GM04503 (cell line): ENCODE data around the gene PPP1R2.
"Not testable (repeated sequence)": the region's sequence is repeated elsewhere in the genome, so short reads cannot be mapped to it uniquely, and the experiment has no call there.

Source experiments
- DNase-seq: peaks from one replicate; pipeline ENCODE4 v3.0.0-alpha.2; 2012; ENCODE audit warnings: low read depth

The PPP1R2 gene

DNA sequence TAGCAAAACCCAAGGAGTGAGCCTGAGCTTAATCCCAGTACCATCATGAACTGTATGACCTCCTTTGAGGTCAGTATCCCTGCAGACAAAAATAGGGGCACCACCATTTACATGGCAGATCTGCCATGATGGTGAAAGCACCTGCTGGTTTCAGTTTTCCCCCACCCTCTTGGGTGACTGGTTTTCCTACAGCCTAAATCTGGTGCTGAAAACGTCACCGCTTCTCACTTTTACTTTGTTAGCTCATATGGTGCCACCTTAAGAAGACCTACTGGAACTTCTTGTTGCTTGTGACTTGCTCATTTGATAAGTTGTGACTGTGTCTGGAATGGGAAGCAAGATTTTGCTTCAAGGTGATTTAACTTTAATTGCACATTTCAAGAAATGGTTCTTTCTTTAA is 5.1 kb downstream of the PPP1R2 start:
- DNase-seq, result no peak

GRCh38 chr3:195535293-195535692 is 7.8 kb downstream of the PPP1R2 start:
- DNase-seq, result no peak

DNA sequence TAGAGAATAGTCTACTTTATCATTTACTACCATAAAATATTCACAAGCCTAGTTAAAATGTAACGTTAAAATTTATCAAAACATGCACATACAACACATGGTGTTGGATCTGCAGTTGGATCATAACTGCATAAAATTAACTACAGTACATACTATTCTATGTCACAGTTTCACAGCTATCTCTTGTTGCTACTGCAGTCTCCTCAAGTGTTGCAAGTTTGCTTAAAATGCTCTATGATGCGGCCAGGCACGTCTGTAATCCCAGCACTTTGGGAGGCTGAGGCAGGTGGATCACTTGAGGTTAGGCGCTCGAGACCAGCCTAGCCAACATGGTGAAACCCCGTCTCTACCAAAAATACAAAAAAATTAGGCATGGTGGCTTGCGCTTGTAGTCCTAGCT is 10.3 kb downstream of the PPP1R2 start:
- DNase-seq, result no peak

- no peak for DNase-seq
Measured at GRCh38 chr3:195532345-195532744, 10.8 kb downstream of the PPP1R2 start.

DNA sequence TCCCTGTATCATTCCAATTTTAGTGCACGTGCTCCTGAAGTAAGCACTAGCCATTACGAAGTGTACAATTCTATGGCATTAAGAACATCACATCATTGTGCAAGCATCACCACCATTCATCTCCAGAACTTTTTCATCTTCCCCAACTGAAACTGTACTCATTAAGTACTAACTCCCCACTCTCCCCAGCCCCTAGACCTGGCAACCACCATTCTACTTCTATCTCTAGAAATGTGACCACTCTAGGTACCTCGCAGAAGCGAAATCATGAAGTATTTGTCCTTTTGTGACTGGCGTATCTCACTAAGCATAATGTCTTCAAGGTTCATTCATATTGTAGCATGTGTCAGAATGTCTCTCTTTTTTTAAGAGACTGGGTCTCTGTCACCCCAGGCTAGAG is 11.4 kb downstream of the PPP1R2 start:
- DNase-seq, result no peak

DNA sequence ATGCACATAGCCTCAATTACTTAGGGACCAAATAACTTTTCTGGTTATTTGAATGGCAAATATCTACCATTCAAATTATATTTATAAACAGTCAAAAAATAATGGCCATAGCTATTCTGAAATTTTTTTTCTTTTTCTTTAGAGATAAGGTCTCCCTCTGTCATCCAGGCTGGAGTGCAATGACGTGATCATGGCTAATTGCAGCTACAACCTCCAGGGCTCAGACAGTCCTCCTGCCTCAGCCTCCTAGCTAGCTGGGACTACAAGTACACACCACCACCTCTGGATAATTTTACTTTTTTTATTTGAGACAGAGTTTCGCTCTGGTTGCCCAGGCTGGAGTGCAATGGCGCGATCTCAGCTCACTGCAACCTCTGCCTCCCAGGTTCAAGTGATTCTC is 16.6 kb downstream of the PPP1R2 start:
- no peak for DNase-seq

GRCh38 chr3:195524171-195524896 is 18.8 kb downstream of the PPP1R2 start:
- DNase-seq, result no peak

- DNase-seq, result no peak
Measured at GRCh38 chr3:195522254-195523023, 20.7 kb downstream of the PPP1R2 start.

- no peak for DNase-seq
Measured at GRCh38 chr3:195517030-195517429, 26.1 kb downstream of the PPP1R2 start.

- not testable (repeated sequence) for DNase-seq
Measured at GRCh38 chr3:195514610-195515235, 28.4 kb downstream of the PPP1R2 start.

- DNase-seq, result no peak
Measured at GRCh38 chr3:195512798-195513345, 30.3 kb downstream of the PPP1R2 start.

GRCh38 chr3:195511136-195511535 is 32.0 kb downstream of the PPP1R2 start:
- DNase-seq, result no peak

- DNase-seq, result no peak
Measured at GRCh38 chr3:195508185-195508584, 34.9 kb downstream of the PPP1R2 start.

DNA sequence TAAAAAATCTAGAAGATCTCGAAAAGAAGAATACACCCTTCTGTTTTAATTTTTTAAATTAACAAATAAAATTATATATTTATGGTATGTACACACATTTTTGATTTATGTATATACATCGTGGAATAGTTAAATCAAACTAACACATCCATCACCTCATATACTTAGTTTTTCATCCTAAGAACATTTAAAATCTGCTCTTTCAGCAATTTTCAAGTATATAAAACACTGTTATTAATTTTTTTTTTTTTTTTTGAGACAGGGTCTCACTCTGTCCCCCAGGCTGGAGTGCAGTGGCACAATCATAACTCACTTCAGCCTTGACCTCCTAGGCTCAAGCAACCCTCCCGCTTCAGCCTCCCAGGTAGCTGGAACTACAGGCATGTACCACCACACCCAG is 67.5 kb downstream of the PPP1R2 start:
- no peak for DNase-seq

- DNase-seq, result not testable (repeated sequence)
Measured at GRCh38 chr3:195475116-195475515, 68.0 kb downstream of the PPP1R2 start.

DNA sequence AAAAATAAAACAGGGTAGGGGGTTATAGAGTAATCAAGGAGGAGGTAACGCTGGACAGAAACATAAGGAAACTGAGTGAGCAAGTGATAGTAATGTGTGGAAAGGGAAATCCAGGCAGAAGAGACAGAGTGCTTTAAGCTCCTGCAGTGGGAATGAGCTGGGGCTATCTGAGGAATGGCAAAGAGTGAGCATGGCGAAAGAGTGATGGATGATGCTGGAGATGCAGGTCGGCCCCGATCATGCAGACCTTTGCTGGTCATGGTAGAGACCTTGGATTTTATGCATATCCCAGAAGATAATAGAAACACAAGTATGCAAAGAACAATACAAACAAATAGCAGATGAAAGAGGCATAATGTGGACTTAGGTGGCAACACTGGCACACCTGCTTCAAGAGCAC is 74.3 kb downstream of the PPP1R2 start:
- no peak for DNase-seq

GRCh38 chr3:195468391-195468776 is 74.7 kb downstream of the PPP1R2 start:
- DNase-seq, result no peak

- peak; percentile 15 for DNase-seq
Measured at GRCh38 chr3:195467641-195468390, 75.3 kb downstream of the PPP1R2 start.

DNA sequence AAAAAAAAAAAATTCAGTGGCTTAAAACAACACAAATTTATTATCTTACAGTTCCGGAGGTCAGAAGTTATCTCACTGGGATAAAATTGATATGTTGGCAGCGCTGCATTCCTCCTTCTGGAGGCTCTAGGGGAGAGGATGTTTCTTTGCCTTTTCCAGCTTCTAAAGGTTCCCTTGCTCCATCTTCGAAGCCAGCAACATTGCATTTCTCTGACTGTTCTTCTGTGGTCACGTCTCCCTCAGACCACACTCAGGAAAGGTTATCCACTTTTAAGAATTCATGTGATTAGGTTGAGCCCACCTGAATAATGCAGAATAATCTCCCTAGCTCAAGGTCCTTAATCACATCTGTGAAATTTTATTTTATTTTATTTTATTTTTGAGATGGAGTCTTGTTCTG is 76.9 kb downstream of the PPP1R2 start:
- no peak for DNase-seq
